ENCODE data around the gene CCDC27. TPM values are rescaled to one million over a fixed set of nuclear protein-coding genes. Genes with fewer than 3 reads are reported as not detected.

Gene CCDC27
- total and polyA plus RNA-seq, 4 donors = not detected

DNA sequence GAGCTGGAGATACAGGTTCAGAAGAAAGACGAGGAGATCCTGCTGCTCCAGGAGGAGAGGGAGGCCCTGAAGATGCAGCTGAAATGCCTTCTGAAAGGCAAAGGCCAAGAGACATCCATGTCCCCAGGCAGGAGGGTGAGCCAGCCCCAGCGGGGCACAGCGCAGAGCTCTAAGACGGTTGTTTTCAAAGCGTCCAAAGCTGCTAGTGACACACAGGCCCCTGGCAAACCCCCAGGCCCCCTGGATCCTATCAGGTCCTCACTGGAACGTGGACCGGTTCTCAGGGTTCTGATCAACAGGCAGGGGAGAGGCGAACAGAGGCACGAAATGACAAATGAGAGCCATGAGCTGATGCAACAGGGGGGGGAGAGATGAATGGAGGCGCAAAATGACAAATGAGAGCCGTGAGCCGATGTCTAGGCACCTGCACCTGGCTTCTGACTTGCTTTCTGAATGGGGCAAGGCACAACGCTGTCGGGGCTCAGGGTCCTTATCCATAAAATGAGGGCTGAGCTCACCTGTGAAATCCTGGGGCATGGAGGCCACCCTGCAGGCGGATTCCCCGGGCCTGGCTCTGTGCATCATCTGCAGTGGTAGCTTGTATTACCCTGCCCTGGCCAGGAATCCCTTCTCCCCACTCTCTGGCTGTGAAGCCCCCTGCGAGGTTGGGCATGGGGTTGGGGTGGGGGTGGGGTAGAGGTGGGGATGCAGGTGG is 9.2 kb downstream of the CCDC27 start (continued):
- TF ChIP-seq, protein P1, sequence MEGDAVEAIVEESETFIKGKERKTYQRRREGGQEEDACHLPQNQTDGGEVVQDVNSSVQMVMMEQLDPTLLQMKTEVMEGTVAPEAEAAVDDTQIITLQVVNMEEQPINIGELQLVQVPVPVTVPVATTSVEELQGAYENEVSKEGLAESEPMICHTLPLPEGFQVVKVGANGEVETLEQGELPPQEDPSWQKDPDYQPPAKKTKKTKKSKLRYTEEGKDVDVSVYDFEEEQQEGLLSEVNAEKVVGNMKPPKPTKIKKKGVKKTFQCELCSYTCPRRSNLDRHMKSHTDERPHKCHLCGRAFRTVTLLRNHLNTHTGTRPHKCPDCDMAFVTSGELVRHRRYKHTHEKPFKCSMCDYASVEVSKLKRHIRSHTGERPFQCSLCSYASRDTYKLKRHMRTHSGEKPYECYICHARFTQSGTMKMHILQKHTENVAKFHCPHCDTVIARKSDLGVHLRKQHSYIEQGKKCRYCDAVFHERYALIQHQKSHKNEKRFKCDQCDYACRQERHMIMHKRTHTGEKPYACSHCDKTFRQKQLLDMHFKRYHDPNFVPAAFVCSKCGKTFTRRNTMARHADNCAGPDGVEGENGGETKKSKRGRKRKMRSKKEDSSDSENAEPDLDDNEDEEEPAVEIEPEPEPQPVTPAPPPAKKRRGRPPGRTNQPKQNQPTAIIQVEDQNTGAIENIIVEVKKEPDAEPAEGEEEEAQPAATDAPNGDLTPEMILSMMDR (IDR thresholded peaks at IDR 0.05; ENCODE audit: low read depth, low read length, missing input control) = no peak
- TF ChIP-seq, protein P2, sequence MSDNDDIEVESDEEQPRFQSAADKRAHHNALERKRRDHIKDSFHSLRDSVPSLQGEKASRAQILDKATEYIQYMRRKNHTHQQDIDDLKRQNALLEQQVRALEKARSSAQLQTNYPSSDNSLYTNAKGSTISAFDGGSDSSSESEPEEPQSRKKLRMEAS (IDR thresholded peaks at IDR 0.05) = no peak
- TF ChIP-seq HNF4A (conservative IDR thresholded peaks at IDR 0.05) (no peak), HNF4G (IDR thresholded peaks at IDR 0.05) (no peak), YY1 (IDR thresholded peaks at IDR 0.05) (no peak), RAD21 (IDR thresholded peaks at IDR 0.05) (no peak), RXRA (IDR thresholded peaks at IDR 0.05) (no peak)
- TF ChIP-seq, protein P3, sequence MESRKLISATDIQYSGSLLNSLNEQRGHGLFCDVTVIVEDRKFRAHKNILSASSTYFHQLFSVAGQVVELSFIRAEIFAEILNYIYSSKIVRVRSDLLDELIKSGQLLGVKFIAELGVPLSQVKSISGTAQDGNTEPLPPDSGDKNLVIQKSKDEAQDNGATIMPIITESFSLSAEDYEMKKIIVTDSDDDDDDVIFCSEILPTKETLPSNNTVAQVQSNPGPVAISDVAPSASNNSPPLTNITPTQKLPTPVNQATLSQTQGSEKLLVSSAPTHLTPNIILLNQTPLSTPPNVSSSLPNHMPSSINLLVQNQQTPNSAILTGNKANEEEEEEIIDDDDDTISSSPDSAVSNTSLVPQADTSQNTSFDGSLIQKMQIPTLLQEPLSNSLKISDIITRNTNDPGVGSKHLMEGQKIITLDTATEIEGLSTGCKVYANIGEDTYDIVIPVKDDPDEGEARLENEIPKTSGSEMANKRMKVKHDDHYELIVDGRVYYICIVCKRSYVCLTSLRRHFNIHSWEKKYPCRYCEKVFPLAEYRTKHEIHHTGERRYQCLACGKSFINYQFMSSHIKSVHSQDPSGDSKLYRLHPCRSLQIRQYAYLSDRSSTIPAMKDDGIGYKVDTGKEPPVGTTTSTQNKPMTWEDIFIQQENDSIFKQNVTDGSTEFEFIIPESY (IDR thresholded peaks at IDR 0.05) = no peak

DNA sequence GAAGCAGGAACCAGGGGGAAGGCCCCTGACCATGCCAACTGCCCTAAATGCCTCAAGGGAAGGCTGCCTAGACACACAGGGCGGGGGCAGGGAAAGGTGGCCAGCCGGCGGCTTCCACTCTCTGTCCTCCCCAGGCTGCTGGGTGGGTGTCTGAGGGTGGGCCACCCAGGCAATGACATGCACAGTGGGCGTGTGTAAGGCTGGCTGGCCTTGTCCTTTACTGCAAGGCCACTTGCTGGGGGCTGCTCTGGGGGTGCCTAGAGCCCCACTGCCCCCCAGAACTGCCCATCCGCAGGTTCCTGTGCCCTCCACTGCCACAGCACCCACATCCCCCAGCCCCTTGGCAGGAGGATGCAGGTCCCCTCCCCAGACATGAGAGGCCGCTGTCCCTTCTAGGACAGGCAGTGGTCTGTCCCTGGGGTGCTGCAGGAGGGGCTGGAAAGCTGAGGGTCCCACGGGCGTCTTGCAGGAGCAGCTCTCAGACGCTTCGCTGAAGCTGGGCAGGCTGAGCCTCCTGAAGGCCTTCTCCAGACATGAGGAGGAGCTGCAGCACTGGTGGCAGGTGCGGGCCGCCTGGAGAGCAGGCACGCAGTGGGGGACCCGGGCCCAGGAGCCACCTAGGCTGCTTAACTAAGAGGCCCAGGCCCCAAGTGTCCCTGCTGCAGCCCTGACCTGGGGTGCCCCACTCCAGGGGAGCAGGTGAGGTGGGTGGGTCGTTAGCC is 10.1 kb downstream of the CCDC27 start:
- H3K27ac ChIP-seq (ENCODE audit: low read depth in 1 of 2, low read length in 2 of 2) = no peak overlapping the region
- WGBS = 79% methylated on average over 15 of the region's 15 CpGs
- DNase-seq (ENCODE audit: low spot score) = no peak
- no peak overlapping the region for H3K4me3 ChIP-seq (ENCODE audit: low read depth in 1 of 3, low read length in 3 of 3)
- H3K36me3 ChIP-seq (ENCODE audit: control insufficient read depth in 4 of 4, insufficient read depth in 3 of 4, low read depth in 1 of 4, low read length in 3 of 4) = no peaks in the 10 kb centered on the region
- H3K9ac ChIP-seq (ENCODE audit: low read depth in 1 of 2, low read length in 2 of 2) = no peak overlapping the region
- TF ChIP-seq, protein P4, sequence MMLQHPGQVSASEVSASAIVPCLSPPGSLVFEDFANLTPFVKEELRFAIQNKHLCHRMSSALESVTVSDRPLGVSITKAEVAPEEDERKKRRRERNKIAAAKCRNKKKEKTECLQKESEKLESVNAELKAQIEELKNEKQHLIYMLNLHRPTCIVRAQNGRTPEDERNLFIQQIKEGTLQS (IDR thresholded peaks at IDR 0.05) = no peak
- TF ChIP-seq EGR1 (IDR thresholded peaks at IDR 0.05; ENCODE audit: low read depth in 2 of 2) (no peak), HNF4A (conservative IDR thresholded peaks at IDR 0.05) (no peak), RXRA (IDR thresholded peaks at IDR 0.05) (no peak), JUND (IDR thresholded peaks at IDR 0.05) (no peak), HNF4G (IDR thresholded peaks at IDR 0.05) (no peak), YY1 (IDR thresholded peaks at IDR 0.05) (no peak), TAF1 (conservative IDR thresholded peaks at IDR 0.05) (no peak), NR2F2 (IDR thresholded peaks at IDR 0.05) (no peak), SP1 (IDR thresholded peaks at IDR 0.05) (no peak), FOXA2 (IDR thresholded peaks at IDR 0.05) (no peak), GABPA (IDR thresholded peaks at IDR 0.05 in 1 of 2, conservative IDR thresholded peaks at IDR 0.05 in 1 of 2) (no peak), RAD21 (IDR thresholded peaks at IDR 0.05) (no peak)
- TF ChIP-seq, protein P5, sequence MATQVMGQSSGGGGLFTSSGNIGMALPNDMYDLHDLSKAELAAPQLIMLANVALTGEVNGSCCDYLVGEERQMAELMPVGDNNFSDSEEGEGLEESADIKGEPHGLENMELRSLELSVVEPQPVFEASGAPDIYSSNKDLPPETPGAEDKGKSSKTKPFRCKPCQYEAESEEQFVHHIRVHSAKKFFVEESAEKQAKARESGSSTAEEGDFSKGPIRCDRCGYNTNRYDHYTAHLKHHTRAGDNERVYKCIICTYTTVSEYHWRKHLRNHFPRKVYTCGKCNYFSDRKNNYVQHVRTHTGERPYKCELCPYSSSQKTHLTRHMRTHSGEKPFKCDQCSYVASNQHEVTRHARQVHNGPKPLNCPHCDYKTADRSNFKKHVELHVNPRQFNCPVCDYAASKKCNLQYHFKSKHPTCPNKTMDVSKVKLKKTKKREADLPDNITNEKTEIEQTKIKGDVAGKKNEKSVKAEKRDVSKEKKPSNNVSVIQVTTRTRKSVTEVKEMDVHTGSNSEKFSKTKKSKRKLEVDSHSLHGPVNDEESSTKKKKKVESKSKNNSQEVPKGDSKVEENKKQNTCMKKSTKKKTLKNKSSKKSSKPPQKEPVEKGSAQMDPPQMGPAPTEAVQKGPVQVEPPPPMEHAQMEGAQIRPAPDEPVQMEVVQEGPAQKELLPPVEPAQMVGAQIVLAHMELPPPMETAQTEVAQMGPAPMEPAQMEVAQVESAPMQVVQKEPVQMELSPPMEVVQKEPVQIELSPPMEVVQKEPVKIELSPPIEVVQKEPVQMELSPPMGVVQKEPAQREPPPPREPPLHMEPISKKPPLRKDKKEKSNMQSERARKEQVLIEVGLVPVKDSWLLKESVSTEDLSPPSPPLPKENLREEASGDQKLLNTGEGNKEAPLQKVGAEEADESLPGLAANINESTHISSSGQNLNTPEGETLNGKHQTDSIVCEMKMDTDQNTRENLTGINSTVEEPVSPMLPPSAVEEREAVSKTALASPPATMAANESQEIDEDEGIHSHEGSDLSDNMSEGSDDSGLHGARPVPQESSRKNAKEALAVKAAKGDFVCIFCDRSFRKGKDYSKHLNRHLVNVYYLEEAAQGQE (IDR thresholded peaks at IDR 0.05) = no peak
- TF ChIP-seq, protein P1 (IDR thresholded peaks at IDR 0.05; ENCODE audit: low read depth, low read length, missing input control) = no peak
- TF ChIP-seq, protein P2 (IDR thresholded peaks at IDR 0.05) = no peak
- H3K27me3 ChIP-seq (ENCODE audit: control insufficient read depth in 4 of 4, insufficient read depth in 4 of 4, low read length in 3 of 4) = no peaks in the 10 kb centered on the region
- H3K4me1 ChIP-seq (ENCODE audit: control insufficient read depth in 4 of 4, insufficient read depth in 4 of 4, low read length in 3 of 4) = no peaks in the 10 kb centered on the region
- no peaks in the 10 kb centered on the region for H3K9me3 ChIP-seq (ENCODE audit: control insufficient read depth in 4 of 4, low read length in 3 of 4)

All from liver (tissue), 9 donors.